Epidermal melanocyte (primary cell): ENCODE results near the gene POLR2B.
A peak's percentile ranks its signal among the peaks of the same experiment; 100 is the strongest.
"Not testable (repeated sequence)": the region's sequence is repeated elsewhere in the genome, so short reads cannot be mapped to it uniquely, and the experiment has no call there.

ENCODE experiments used
- DNase-seq: peaks from one replicate; pipeline ENCODE4 v3.0.0; 2011; ENCODE audit warnings: low spot score; ENCODE audit not compliant: insufficient read length

POLR2B gene

DNA sequence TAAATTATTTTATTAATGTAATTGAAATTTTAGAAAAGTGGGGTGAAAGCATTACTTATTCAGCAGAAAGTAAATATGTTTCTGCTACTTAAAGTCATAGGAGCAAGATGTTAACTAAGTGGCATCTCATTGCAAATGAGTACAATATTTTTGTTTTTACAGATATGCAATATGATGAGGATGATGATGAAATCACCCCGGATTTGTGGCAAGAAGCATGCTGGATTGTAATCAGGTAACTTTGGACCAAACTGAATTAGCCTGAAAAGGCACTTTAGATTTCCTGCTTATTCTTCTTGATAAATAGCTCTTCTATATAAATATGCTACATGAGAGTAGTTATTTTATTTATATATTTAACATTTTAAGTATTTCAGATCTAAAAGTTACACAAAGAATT is 7.5 kb downstream of the POLR2B start:
- no peak for DNase-seq

DNA sequence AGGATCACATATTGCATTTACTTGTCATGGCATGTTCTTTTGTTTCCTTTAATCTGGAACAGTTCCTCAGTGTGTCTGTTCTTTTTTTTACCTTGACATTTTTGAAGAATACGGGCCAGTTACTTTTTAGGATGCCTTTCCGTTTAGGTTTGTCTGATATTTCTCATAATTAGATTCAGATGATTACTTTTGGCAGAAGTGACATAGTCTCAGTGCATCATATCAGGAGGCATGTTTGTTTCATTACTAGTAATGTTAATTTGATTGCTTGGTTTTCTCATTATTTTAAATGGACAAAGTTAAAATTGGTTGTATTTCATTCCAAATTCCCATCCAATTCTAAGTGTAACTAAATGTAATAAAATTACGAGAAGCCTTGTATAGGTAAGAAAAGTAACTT is 8.3 kb downstream of the POLR2B start:
- DNase-seq, result no peak

- no peak for DNase-seq
These were observed 11.6 kb downstream of the POLR2B start for GRCh38 chr4:56990109-56990905.

- DNase-seq, result no peak
These were observed 16.8 kb downstream of the POLR2B start for GRCh38 chr4:56995525-56995924.

GRCh38 chr4:56999751-57000150 is 21.1 kb downstream of the POLR2B start:
- no peak for DNase-seq

DNA sequence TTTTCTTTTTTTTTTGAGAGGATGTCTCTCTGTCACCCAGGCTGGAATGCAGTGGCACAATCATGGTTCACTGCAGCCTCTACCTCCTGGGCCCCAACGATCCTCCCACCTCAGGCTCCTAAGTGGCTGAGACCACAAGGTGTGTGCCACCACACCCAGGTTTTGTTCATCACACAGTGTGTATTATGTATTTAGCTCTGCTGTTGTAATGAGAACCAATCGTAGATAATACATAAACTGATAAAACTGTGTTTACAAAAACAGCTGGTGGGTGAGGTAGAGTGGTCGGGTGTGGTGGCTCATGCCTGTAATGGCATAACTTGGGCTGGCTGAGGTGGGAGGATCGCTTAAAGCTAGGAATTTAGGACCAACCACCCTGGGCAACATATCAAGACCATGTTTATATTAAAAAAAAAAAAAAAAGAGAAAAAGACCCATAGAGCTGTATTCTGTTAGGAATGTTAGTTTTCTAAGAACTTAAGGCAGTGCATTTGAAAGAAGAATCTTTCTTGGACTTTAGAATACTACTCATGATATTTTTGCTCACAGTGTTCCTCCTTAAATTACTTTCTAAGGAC is 34.9 kb downstream of the POLR2B start:
- no peak for DNase-seq

DNA sequence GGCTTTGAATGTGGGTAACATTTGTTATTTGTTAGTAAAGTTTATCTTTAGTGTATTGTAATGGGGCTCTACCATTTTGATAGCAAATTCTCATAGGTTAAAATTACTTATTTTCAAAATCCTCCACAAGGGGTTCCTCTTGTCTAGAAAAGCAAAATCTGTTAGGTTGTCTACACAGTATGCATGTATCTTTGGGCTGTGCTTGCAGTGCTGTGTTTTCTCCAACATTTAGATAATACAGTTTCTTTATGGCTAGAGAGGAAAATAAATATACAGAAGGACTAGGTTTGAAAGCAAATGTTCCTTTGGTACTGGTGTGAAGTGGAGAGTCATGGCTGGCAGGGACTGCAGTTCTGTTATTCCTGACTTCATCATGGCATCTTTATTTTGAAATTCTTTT is 40.3 kb downstream of the POLR2B start:
- DNase-seq, result no peak

DNA sequence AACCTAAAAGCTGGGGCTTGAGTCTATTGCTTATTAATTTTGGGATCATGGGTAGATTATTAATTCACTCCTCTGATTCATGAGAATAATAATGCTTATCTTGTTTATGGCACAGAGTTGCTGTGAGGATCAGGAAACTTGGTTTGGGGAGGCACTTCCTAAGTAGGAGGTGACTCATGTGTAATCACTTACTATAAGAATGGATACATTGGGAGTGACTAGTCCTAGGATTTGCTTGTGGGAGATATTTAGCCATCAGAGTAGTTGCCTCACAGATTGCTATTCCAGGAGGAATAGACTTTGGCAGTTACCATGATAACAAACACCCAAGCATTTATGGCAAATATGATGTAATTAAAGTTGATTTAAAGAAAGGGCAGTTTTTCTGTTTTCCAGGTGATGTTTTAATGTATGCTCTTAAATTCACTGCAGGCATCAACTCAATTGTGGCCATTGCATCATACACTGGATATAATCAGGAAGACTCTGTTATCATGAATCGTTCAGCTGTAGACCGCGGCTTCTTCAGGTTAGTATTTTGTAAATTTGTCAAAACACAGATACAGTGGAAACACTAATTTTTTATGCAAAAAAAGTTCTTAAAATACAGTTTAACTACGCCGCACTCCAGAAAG is 41.9 kb downstream of the POLR2B start:
- no peak for DNase-seq

- no peak for DNase-seq
These were observed 44.4 kb downstream of the POLR2B start for GRCh38 chr4:57023104-57023503.

GRCh38 chr4:57034520-57034919 is 55.8 kb downstream of the POLR2B start:
- no peak for DNase-seq

DNA sequence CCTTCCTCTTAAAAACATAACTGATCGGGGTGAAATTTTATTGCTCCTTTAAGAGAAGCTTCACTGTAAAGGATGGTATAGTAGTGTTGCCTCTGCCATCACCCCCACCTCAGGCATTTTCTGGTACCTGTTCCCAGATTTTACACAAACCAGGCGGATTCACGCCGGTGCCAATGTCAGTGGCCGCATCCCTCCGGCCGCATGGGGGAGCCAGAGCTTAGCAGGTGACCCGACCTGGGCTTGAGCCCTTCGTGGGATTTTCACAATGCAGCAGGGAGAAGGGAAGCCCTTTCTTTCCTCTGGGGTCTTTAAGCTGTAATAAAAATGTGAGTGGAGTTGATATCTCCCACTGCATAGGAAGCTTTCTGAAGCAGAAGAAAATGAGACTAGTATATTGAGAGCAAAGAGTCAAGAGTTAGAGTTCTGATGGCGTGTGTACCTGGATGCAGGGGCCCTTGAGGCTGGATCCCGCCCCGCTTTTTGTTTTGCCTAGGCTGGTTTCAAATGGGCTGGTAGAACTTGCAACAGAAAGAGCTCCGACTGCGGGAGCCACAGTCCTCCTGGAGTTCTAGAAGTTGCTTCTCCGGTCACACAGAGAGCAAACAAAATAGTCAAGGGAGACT is 59.4 kb downstream of the POLR2B start:
- no peak for DNase-seq

GRCh38 chr4:57039345-57039744 is 60.6 kb downstream of the POLR2B start:
- DNase-seq, result no peak

DNA sequence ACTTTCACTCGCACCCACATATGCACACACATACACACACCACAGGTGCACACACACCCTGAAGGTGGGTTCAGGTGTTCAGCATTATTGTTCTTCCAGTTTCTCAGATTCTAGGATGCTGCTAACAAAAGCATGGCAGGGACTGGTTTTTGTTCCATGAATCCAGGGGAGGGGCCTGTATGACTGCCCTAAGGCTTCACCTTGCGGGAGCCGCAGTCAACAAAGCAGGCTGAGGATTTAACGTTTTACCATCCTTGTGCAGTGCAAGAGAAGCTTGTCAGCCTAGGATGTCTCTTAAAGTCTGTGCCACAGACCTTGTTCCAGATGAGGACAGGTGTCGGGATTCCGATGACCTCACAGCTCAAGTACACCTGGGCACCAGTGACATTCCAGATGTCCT is 61.8 kb downstream of the POLR2B start:
- no peak for DNase-seq

GRCh38 chr4:57041020-57041419 is 62.3 kb downstream of the POLR2B start:
- DNase-seq, result no peak

- no peak for DNase-seq
These were observed 64.0 kb downstream of the POLR2B start for GRCh38 chr4:57042711-57043169.

DNA sequence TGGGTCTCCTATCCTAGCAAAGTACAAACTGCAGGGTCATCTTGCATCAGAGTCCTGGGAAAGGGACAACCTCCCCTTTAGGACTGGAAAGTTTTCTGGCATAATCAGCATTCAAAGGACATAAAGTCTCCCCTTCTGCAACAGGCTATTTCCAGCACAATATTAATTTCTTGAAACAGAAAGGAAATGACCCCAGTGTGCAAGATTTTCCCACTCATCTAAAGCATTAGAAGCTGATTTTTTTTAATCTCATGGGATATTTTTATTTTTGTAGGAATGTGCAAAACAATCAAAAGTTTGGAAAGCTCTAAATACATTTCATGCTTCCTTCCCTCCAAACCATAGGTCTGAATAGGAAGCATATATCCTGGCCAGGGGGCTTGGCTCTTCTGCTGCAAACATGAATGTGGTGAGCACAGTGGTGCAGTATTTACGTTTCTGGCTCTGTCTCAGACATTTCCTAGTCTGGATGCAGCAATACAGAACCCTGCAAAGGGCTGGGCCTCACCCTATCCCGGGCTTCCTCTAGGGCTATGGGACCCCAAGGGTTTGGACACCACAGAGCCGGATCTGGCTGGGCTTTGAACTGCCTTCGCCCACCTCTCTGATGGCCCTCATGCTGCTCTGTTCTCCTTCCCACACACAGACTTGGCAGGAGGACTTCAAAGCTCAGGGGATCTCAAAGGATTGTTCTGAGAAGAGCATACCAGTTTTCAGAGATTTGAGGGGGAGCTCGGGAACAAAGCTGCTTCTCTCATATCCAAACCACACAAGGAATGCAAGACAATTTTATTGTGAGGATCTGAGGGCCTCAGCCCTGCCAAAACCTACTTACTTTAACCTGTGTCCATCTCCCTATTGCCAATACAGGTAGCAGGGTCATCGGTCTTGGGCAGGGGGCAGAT is 64.9 kb downstream of the POLR2B start:
- peak; percentile 22 for DNase-seq

- DNase-seq, result peak; percentile 56
These were observed 65.6 kb downstream of the POLR2B start for GRCh38 chr4:57044279-57044678.

DNA sequence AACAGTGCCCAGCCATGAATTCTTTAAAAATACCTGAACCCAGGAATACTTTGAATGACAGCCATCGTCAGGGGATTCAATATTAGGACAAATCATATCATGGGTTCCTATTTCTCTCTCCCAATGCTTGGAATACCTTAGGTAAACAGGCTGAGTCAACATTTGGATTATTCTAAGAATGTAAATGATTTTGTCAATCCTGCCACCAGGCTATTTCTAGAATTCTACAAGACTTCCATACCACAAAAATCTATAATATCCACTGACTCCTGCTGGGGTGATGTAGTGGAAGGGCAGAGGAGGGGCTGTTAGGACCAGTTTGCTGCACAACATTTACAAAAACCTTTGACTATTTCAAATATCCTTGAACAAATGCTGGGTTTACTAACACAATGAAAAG is 66.3 kb downstream of the POLR2B start:
- no peak for DNase-seq

- not testable (repeated sequence) for DNase-seq
These were observed 68.3 kb downstream of the POLR2B start for GRCh38 chr4:57047046-57047445.

DNA sequence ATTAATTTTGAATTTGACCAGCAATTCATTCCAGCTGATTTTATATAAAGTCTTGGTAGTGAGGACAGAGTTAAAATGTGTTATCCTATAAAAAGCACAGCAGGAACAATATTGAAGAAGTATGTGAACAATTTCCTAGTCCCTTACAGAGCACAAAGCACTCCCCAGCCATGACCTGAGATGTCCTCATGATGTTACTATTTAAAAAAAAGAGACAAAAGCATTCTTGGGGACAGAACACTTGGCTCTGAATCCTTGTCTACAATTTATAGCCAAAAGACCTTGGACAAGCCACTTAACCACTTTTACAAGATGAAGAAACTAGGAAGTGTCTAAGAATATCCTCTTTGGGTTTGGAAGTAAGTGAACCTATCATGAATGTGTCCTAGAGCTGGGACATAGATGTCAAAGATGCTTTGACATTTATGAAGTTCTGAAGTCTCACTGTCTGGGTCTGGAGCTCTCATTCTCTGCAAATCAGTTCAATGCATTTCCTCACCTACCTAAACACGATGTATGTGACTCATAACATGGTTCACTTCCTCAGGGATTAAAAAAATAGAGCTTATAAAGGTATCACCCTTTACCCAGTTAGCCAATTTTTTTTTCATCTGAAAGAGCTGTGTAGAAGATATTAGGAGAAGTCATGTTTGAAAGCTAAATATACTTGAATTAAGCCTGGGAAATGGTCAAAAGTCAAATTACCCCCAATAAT is 70.1 kb downstream of the POLR2B start:
- DNase-seq, result no peak
